HG02763 (cell line): ENCODE measurements around the gene CABCOCO1.

Source experiments
- ATAC-seq: cut with Tn5 transposase; IDR thresholded peaks from one replicate; pipeline ENCODE4 v1.9.1; 2021; ENCODE audit warnings: mild to moderate bottlenecking, moderate library complexity; ENCODE audit not compliant: unreplicated experiment

The CABCOCO1 gene

GRCh38 chr10:61662794-61663259, at the start of gene CABCOCO1:
TSS of gene CABCOCO1 (plus strand) at chr10:61662929. CDS start at chr10:61662973, 44 bp downstream.
- no peak for ATAC-seq

DNA sequence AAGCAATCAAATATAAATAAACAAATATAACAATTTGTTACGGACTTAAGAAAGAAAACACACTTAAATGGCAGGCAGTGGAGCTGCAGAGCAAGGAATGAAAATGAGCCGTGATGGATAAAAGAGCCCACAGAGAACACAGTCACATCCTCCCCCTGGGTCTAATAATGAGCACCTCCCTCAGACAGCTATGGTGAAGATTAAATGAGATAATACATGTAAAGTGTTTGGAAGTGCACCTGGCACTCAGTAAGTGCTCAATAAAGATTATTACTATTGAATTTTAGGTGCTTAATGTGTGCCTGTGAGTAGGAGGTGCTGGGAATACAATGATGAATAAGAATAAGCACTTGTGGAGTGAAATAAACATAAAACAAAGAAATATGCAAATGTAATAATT, 49.1 kb upstream of the CABCOCO1 start:
- ATAC-seq, result no peak

GRCh38 chr10:61616611-61617010, 46.1 kb upstream of the CABCOCO1 start:
- ATAC-seq, result no peak

- no peak for ATAC-seq
These were observed 45.5 kb upstream of the CABCOCO1 start for GRCh38 chr10:61617180-61617579.

DNA sequence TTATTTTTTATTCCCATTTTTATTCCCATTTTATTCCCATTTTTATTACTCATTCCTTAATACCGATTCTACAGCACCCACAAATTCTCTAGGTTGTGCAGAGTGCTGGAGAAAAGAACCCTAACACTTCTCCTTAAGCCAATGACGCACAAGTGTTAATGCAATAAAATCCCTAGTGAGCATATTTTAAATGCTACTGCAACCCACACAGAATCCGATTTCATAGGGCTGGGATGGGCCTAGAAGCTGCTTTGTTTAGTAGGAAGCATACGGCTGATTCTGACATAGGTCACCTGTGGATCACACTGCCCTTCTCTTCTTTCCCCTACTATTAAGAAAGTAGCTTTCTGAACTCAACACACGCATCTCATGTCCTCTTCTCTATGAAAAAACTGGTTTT, 45.1 kb upstream of the CABCOCO1 start:
- ATAC-seq, result no peak

GRCh38 chr10:61618388-61618961, 44.3 kb upstream of the CABCOCO1 start:
- no peak for ATAC-seq

GRCh38 chr10:61620506-61620905, 42.2 kb upstream of the CABCOCO1 start:
- no peak for ATAC-seq

DNA sequence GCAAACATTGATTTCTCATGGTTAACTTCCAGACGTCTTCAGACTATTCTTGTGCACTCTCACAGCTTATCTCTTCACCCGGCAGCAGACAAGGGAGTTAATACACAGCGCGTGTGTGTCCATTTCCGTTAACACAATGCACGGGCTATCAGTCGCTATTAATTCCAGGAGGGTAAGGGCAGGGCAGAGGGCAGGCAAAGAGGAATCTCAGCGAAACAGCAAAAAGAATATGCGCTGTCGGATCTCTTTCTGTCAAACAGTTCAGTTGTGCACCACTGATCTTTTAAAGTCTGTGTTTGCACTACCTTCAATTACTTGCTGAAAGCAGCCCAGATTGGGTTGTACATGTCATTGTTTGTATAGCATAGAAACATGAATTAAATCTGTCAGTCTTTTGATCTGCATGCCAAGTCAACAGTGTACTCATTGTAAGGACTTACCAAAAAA, 41.1 kb upstream of the CABCOCO1 start:
- no peak for ATAC-seq

DNA sequence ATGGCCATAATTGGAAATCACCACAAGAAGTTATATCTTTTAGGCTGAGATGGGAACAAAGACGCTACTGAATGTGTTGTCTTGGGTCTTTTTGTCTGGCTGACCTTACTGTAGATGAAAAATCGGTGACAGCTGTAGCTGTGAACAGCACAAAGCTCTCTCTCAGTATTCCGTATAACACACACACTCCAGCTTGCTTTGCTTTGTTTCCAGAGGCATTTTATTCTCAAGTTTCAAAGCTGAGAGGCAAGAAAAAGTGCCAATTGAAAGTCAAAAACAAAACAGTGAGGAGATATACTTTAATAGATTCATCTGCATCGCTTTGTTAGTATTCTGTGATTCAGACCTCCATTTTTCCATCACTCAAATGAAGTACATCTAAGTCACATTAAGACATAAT, 39.6 kb upstream of the CABCOCO1 start:
- ATAC-seq, result no peak

GRCh38 chr10:61626209-61626608, 36.5 kb upstream of the CABCOCO1 start:
- no peak for ATAC-seq

DNA sequence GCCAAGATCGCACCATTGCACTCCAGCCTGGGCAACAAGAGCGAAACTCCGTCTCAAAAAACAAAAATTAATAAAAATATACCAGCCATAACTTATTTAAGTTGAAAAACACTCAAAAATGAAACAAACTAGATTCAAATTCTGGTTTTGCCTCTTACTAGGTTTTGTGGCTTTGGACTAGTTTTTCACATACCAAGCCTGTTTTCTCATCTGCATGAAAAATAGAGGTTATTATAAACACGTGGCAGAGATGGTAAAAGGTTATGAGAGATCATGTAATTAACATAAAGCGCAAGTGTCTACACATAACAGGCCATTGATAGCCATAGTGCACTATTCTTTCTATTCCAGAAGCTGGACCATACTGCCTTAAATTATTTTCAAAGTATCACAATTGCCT, 35.5 kb upstream of the CABCOCO1 start:
- ATAC-seq, result no peak

DNA sequence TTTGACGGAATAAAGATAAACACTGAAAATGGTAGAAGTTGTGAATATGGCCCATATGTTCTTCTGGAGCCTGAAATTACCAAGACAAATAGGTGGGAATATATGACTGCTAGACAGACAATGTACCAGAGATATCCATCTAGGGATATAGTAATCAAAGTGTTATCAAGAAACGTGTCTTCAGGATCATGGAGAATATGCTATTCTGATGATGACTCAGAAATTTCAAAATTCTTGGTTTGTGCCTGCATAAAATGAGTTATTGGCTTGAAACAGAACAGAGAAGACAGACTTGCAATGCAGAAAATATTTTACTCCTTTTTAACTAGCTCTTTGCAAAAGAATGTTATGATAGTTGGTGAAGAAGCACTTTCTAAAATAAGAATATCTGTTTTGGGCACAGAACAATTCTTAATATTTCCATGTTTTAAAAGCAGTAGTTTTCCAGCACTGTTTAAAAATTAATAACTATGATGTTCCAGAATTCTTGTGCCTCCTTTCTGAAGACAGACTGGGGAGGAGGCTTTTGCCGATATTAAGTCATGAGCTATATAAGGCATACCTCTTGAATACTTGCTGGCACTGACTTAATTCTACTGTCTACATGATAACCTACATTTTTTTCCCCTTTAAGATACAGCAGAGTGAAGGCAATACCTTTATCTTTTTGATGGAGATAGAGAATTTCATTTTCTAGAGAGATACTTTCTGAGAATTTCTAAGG, 34.4 kb upstream of the CABCOCO1 start:
- ATAC-seq, result no peak

DNA sequence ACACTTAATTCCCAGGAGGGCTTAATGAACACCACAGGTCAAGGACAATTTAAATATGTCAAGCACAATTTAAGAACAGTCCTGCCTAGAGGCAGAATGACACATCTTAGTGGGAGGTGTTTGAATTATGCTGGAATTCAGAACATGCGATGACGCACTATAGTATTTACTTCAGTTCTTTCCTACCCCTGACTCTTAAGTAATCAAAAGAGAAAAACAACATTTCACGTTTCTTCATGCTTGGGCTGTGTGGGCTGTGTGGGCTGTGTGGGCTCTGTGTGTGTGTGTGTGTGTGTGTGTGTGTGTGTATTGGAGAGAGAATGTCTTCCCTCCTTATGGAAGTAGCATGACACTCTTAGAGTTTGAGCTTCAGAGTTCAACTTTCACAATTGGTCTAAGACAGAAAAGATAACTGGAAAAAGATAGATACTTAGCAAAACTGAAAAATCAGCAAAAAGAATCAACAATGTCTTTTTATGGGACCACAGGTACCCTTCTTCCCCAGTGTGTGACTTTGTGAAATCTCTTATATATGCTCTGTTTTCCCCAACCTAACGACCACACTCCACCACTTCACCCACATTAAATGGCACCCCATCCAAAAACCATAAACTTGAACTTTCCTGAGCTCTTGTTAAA, 33.7 kb upstream of the CABCOCO1 start:
- no peak for ATAC-seq

DNA sequence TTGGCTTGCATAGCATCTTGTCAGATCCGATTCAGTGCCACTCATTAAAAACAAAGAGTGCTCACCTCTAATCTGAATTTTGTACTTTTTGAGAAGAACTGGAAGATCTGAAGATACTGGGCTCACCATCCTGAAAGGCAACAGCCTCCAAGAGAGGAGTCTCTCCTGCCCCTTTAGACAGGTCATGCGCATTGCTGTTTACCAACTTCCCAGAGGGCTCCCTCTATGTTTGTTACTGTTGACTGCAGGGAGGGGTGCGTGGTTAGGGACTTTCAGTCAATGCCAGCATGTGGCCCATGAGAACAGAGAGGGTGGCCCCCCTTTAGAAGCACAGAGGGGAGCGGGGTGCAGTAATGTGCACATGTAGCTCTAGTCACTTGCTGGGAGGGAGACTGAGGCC, 33.2 kb upstream of the CABCOCO1 start:
- ATAC-seq, result no peak

DNA sequence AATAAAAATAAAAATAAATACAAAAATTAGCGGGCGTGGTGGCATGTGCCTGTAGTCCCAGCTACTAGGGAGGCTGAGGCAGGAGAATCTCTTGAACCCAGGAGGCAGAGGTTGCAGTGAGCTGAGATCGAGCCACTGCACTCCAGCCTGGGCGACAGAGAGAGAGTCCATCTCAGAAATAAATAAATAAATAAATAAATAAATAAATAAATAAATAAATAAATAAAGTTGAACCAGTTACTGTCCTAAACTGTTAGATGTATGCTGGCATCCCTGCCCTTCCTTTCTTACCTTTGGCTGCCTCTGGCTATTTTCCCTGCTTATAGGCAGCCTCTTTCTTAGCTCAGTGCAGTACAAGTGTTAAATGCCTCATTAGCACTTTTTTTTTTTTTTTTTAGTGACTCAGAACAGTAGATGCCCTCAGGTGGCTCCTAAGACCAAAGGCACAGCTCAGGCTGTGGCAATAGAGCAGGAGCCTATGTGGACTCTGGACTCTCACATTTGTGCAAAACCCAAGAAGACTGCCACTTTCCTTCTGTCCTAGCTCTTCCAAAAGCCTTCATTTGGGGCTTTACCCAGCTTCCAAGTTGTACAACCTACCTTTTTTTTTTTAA, 30.6 kb upstream of the CABCOCO1 start:
- no peak for ATAC-seq

GRCh38 chr10:61633665-61634064, 29.1 kb upstream of the CABCOCO1 start:
- ATAC-seq, result no peak

DNA sequence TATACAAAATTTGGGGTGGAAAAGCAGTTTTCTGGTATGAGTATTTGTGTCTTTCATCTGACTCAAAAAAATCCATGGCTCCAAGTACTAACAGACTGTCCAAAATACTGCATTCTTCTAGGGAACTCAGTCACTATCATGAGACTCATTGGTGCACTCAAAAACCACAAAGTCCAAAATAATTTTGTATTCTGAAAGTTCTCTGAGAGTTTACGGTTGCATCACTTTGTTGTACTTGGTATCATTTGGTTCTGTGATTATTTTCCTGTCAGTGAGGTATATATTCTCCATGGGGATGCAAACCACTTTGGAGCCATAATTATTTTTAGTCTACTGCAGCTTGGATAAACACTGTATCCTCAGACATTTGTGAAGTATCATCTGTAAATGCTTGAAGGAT, 28.0 kb upstream of the CABCOCO1 start:
- ATAC-seq, result no peak

- no peak for ATAC-seq
These were observed 27.3 kb upstream of the CABCOCO1 start for GRCh38 chr10:61635471-61635870.

GRCh38 chr10:61635932-61636331, 26.8 kb upstream of the CABCOCO1 start:
- no peak for ATAC-seq

DNA sequence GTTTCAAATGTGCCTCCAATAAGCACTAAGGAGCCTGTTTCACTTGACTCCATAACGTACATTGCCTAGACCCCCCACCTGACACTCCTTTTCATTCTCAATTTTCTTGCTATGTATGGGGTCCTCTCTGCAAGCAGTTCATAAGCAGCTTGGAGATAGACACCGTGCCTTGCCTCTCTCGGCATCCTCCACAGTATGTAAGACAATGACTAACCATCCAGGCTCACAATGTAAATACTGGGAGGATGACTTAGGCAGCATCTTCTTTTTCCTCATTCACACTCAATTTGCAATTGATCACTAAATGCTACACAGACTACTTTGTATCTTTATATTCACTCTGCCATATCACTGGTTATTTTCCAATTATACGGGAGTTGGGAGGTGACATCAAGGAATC, 22.8 kb upstream of the CABCOCO1 start:
- ATAC-seq, result no peak

DNA sequence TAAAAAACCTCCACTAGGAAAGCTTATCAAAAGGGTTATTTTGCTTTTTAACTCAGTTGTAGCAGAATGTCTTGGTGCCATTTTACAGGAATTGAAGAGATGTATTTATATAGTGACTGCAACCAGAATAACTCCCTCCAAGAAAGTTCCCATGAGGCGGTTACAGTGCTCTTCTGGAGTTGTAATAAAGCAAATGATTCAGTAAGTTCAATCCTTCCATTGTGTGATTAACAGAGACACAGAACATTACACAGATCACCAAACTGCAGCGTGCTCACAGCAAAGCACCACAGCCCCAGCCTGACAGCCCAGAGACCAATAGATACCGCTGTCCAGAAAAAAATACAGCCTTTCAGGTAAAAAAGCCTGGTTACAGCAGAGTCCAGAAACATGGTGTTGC, 21.9 kb upstream of the CABCOCO1 start:
- ATAC-seq, result no peak

GRCh38 chr10:61642150-61642571, 20.6 kb upstream of the CABCOCO1 start:
- ATAC-seq, result no peak
